Progenitor cell of endocrine pancreas (in vitro differentiated cells): Measurements from ENCODE around the gene TGM3. TPM values are rescaled to one million over a fixed set of nuclear protein-coding genes. Genes with fewer than 3 reads are reported as not detected.
"Not testable (repeated sequence)": the region's sequence is repeated elsewhere in the genome, so short reads cannot be mapped to it uniquely, and the experiment has no call there.

Experiments
- DNase-seq: peaks from one replicate; pipeline ENCODE4 v3.0.0; 2021; ENCODE audit warnings: low spot score; ENCODE audit not compliant: unreplicated experiment
- H3K27ac Mint-ChIP-seq: 2 replicates; pipeline ENCODE4 v1.8.0; 2021; ENCODE audit warnings: mild to moderate bottlenecking, moderate library complexity, mixed read lengths
- H3K27me3 Mint-ChIP-seq: 2 replicates; pipeline ENCODE4 v1.8.0; 2021; ENCODE audit warnings: mixed read lengths
- H3K36me3 Mint-ChIP-seq: 2 replicates; pipeline ENCODE4 v1.8.0; 2022; ENCODE audit warnings: mixed read lengths; ENCODE audit not compliant: insufficient read depth
- H3K4me1 Mint-ChIP-seq: 2 replicates; pipeline ENCODE4 v1.8.0; 2021; ENCODE audit warnings: low read depth, mixed read lengths
- H3K4me3 Mint-ChIP-seq: 2 replicates; pipeline ENCODE4 v1.8.0; 2021; ENCODE audit warnings: low read depth, mild to moderate bottlenecking, moderate library complexity, mixed read lengths
- H3K9me3 Mint-ChIP-seq: 2 replicates; pipeline ENCODE4 v1.8.0; 2021; ENCODE audit warnings: low read depth, mixed read lengths
- total RNA-seq: library from RNA; stranded (reverse); gene quantifications from 2 replicates; pipeline ENCODE4 v1.2.1, GENCODE V29; 2021
- TF ChIP-seq, protein P1 (sequence below): fragments of 200-600 bp; sonication (generic); IDR thresholded peaks from one replicate; pipeline ENCODE4 v1.5.0; 2021; ENCODE audit warnings: antibody characterized with exemption, mild to moderate bottlenecking; ENCODE audit not compliant: unreplicated experiment

TGM3 gene
- total RNA-seq, 1 donor from 2014 or later = 0.22 TPM

DNA sequence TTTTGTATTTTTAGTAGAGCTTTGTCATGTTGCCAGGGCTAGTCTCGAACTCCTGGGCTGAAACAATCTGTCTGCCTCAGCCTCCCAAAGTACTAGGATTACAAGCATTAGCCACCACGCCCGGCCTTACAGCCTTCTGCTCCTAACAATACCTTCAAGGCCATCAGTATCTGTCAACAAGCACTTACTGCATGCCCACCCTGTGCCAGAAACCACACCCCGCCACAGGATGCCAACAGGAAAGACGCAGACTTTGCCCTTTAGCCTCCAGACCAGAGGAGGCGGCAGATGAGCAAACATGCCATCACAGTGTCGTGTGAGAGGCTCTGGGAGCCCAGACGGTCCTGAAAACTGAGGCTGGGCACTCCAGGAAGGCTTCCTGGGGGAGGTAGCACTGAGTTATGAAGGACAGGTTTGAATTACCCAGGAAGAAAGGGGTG lies 34.7 kb upstream of the TGM3 start:
- H3K27me3 Mint-ChIP-seq = peaks cover 3% of the 10 kb centered on the region
- no peak for DNase-seq

DNA sequence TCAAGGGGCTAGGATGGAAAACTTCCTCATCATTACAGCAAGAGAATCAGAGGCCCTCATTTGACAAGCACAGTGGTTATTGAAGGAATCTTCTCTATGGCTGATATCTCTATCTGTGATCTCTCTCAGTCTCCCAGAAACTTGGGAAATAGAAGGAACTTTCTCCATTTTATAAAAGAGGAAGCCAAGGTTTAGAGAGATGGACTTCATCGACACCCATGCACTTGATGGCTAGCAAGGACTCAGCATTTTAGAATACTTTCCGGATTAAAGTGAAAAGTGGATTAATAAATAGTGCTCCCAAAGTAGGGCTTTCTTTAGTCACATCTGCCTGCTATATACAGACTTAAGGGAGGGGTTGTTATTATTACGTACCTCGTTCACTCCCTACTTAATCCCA lies 34.2 kb upstream of the TGM3 start:
- Mint-ChIP-seq H3K27me3 (peaks cover 3% of the 10 kb centered on the region), H3K4me3 (no peak overlapping the region), H3K9me3 (peaks cover 9% of the 10 kb centered on the region), H3K4me1 (peaks cover 2% of the 10 kb centered on the region), H3K36me3 (peaks cover 3% of the 10 kb centered on the region), H3K27ac (no peak overlapping the region)
- no peak for DNase-seq
- TF ChIP-seq, protein P1, sequence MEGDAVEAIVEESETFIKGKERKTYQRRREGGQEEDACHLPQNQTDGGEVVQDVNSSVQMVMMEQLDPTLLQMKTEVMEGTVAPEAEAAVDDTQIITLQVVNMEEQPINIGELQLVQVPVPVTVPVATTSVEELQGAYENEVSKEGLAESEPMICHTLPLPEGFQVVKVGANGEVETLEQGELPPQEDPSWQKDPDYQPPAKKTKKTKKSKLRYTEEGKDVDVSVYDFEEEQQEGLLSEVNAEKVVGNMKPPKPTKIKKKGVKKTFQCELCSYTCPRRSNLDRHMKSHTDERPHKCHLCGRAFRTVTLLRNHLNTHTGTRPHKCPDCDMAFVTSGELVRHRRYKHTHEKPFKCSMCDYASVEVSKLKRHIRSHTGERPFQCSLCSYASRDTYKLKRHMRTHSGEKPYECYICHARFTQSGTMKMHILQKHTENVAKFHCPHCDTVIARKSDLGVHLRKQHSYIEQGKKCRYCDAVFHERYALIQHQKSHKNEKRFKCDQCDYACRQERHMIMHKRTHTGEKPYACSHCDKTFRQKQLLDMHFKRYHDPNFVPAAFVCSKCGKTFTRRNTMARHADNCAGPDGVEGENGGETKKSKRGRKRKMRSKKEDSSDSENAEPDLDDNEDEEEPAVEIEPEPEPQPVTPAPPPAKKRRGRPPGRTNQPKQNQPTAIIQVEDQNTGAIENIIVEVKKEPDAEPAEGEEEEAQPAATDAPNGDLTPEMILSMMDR = no peak

More for the DNA sequence above, 34.7 kb upstream of the TGM3 start:
- H3K4me3 Mint-ChIP-seq = no peak overlapping the region
- TF ChIP-seq, protein P1 = no peak
- H3K36me3 Mint-ChIP-seq = peaks cover 3% of the 10 kb centered on the region
- peaks cover 2% of the 10 kb centered on the region for H3K4me1 Mint-ChIP-seq
- H3K27ac Mint-ChIP-seq = no peak overlapping the region
- H3K9me3 Mint-ChIP-seq = peaks cover 4% of the 10 kb centered on the region

DNA sequence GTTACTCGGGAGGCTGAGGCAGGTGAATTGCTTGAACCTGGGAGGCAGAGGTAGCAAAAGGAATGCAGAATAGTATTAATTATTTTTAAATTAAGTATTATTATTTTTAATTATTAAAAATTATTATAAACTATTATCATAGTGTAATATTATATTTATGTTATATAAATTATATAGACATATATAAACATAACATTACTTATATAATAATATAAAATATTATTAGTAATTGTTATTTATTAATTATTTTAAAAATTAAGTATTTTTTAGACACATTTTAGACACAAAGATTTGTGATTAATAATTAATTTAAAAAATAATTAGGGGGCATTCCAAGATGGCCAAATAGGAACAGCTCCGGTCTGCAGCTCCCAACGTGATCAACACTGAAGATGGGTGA lies 31.7 kb upstream of the TGM3 start:
- Mint-ChIP-seq H3K27me3 (no peaks in the 10 kb centered on the region), H3K9me3 (peaks cover 22% of the 10 kb centered on the region), H3K4me1 (no peaks in the 10 kb centered on the region), H3K27ac (peak overlapping the region; percentile 37), H3K4me3 (no peak overlapping the region), H3K36me3 (peaks cover 3% of the 10 kb centered on the region)
- TF ChIP-seq, protein P1 = no peak
- DNase-seq = no peak

DNA sequence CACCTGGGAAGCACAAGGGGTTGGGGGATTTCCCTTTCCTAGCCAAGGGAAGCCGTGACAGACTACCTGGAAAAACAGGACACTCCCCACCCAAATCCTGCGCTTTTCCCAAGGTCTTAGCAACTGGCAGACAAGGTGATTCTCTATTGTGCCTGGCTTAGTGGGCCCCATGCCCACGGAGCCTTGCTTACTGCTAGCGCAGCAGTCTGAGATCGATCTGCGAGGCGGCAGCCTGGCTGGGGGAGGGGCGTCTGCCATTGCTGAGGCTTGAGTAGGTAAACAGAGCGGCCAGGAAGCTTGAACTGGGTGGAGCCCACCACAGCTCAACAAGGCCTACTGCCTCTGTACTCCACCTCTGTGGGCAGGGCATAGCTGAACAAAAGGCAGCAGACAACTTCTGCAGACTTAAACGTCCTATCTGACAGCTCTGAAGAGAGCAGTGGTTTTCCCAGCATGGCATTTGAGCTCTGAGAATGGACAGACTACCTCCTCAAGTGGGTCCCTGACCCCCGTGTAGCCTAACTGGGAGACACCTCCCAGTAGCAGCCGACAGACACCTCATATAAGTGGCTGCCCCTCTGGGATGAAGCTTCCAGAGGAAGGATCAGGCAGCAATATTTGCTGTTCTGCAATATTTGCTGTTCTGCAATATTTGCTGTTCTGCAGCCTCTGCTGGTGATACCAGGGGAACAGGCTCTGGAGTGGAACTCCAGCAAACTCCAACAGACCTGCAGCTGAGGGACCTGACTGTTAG lies 31.0 kb upstream of the TGM3 start:
- H3K36me3 Mint-ChIP-seq, H3K4me1 Mint-ChIP-seq, H3K4me3 Mint-ChIP-seq, H3K27me3 Mint-ChIP-seq: not testable (repeated sequence)
- peak; percentile 41 for DNase-seq
- Mint-ChIP-seq H3K9me3 (peaks cover 24% of the 10 kb centered on the region), H3K27ac (peak overlapping the region; percentile 37)

DNA sequence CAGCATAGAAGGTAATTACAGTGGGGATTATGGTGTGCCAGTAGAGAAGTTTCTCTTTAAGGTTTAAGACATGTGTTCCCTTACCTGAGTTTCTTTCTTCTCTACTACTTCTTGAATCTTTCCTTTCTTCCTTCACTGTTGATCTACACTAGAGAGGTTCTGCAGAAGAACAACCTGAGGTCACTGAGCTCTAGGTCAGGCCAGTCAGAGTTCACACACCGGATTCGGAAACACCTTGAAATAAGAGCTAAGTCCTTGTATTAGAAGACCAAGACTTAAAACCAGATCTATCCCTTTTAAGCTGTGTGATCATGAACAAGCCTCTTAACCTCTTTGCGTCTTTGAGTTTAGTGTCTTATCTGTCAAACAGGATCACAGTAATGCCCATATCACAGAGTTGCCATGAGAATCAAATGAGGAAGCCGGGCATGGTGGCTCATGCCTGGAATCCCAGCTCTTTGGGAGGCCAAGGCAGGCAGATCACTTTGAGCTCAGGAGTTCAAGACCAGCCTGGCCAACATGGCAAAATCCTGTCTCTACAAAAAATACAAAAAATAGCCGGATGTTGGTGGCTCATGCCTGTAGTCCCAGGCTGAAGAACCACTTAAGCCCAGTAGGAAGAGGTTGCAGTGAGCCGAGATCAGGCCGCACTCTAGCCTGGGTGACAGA lies 22.0 kb upstream of the TGM3 start:
- peaks cover 3% of the 10 kb centered on the region for H3K27me3 Mint-ChIP-seq
- TF ChIP-seq, protein P1 = no peak
- no peak overlapping the region for H3K4me3 Mint-ChIP-seq
- no peak overlapping the region for H3K27ac Mint-ChIP-seq
- no peaks in the 10 kb centered on the region for H3K4me1 Mint-ChIP-seq
- peaks cover 6% of the 10 kb centered on the region for H3K9me3 Mint-ChIP-seq
- DNase-seq = no peak
- no peaks in the 10 kb centered on the region for H3K36me3 Mint-ChIP-seq

DNA sequence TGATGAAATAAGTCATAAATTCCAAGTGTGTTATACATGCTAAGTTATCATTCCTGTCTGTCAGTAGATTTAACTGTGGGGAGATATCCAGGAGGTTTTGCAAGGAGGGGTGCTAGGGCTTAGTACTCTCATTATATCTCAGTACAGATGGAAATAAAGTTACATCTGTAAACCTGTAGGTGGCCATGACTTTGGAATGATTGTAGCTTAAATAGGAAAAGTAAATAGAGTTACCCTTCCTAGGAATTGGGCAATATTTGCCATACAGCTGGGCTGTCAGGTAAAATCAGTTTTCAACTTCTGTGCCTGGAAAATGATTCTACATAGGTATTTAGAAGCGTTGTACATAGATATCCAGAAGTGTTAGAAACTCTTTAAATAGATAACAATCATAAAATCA lies 19.8 kb upstream of the TGM3 start:
- Mint-ChIP-seq H3K27me3 (peaks cover 3% of the 10 kb centered on the region), H3K4me3 (no peak overlapping the region), H3K27ac (no peak overlapping the region), H3K36me3 (no peaks in the 10 kb centered on the region), H3K9me3 (peaks cover 4% of the 10 kb centered on the region), H3K4me1 (no peaks in the 10 kb centered on the region)
- DNase-seq = no peak
- TF ChIP-seq, protein P1 = peak; percentile 7
